Hematopoietic multipotent progenitor cell treated with erythropoietin and hydrocortisone succinate and interleukin-3 and kit ligand, for 15 days (in vitro differentiated cells): ENCODE results near the gene LAMA2.

Experiments used
- DNase-seq: peaks from one replicate; pipeline ENCODE4 v3.0.0-alpha.2; 2015; ENCODE audit warnings: low spot score

LAMA2 gene

DNA sequence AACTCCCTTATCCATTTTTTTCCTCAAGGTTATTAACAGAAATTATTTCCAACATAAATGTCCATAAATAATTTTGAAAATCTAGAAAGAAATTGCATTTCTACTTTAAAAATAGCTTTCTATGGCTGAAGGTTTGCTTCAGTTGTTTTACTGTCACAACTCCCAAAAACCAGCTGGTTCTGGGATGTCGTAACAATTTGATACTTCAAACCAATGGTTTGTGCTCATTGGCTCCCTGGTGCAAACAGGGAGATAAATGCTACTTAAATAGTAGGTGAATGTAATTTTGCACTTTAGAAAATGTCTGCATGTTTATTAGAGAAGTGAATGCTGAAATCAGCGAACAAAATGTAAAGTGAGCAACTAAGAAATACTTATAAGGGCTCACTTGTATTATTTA, 31.1 kb downstream of the LAMA2 start:
- no peak for DNase-seq

DNA sequence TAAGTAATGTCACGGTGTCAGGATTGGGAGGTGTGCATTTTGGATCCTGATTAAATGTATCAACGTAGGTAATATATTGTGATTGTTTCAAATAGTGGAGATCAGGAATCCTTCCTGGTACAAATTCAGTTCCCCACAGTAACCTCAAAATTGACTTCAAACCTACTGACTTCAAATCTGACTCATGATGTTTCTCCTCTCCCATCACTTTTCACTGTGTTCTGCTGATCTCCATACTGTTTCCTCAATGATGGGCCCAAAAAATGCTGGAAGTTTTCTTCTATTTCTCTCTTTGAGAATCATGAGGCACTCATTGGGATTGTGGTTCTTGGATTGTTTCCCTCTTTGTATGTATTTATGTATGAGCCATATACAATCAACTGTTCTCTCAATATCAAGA, 35.9 kb downstream of the LAMA2 start:
- DNase-seq, result no peak

DNA sequence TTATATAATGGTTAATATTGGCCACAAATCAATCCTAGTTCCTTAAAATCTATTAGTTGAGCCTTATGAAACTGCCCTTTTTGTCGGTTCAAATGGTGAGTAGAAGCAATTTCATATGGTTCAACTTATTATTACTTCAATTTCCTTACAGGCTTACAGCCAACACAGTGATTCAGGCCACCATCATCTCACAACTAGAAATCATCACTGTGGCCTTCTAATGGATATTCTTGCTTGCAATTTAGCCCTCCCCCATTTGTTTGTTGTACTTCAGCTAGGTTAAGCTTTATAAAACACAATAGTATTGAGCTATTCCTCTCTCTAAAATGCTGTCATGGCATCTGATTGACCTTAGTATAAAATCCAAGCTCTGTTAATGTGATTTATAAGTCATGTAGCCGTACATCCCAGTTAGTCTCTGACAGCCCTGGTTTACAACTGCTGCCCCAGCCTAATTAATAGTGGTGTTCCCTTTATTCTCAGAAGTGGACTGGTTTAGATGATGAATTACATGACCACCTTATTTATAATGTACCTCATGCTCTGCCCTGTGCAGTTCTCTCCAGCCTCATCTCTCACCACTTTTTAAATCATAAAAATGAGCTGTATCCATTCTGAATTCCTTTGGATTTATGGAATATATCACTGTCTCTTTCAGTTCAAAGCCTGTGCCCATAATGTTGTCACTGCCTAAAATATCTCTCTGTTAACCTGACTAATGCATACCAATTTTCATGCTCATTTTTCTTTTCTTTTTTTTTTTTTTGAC, 36.7 kb downstream of the LAMA2 start:
- no peak for DNase-seq

DNA sequence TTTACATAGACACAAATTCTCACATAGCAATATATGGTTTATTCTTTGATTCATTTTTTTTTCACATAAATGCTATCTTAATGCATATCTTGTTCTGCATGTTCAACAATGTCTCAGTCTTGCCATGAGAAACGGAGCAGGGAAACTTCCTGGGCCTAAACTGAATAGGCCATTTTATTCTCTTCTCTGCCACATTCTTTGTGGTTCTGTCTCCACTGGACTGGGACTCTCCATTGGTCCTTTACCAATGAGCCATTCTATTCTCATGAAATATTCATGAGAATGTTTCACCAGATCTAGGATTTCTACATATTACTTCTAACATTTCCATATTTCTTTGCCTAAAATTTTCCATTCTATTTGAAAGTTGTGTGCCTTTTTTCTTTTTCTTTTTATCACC, 42.8 kb downstream of the LAMA2 start:
- no peak for DNase-seq

DNA sequence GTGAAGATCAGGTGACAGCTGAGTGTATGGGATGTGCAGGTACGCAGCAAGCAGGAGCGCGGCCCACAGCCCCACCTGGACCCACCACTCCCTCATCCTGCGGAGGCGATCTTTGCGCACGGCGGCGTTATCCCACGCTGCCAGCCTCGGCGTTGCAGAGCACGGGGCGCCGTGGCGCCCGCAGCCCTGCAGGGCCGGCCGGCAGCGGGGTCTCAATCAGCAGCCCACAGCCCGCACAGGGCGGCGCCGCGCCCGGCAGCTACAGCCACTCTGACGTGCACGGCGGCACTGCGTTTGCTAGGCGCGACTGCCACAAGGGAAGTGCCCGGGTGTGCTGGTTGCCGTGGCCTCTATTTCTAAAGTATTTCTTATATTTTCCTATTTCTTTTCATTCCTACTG, 46.9 kb downstream of the LAMA2 start:
- no peak for DNase-seq

DNA sequence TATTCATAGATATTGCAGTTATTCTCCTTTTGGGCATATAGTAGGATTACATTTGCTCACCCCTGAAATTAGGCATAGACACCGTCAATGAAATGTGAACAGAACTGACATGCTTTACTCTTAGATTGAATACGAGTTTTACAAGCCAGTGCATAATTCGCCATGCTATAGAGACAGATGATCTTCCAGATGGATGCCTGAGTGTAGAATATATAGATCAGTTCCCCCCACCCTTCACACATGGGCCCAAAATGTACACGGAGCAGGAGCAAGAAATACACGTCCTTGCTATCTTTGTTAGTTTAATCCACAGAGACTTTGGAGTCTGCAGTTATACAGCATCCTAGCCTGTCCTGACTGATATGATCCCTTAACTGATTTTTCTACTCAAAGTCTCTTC, 47.4 kb downstream of the LAMA2 start:
- no peak for DNase-seq

DNA sequence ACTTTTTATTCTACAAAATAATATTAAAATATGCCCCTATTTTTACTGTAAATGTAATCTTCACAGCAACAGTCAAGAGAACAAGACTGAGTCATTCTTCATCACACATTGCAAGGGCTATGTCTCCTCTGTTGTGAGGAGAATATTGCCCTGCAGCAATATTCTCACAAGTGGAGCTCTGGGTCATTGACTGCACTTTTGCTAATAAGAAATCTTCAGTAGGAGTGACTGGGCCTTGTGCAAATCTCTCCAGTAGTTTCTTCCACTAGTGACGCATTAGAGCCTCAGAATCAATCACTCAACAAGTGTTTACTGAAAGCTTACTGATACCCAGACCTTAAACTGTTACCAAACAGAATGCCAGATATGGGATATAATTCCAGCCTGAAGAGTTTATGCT, 49.1 kb downstream of the LAMA2 start:
- no peak for DNase-seq

DNA sequence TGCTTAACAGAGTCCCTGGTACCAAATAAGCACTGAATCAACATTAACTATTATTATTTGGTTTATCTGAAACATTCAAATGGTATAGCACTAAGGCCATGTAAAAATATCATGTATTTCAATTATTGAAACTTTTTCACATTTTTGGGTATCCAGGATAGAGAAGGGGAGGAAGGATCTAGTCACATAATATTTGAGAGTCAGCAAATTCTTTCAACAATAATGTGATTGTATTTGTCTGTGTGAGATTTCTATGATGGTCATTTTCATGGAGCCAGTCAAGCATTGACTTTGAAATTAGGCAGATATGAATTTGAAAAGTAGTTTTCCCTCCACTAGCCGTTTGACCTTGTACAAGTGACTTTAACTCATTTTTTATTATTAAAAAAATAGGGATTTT, 67.9 kb downstream of the LAMA2 start:
- no peak for DNase-seq

DNA sequence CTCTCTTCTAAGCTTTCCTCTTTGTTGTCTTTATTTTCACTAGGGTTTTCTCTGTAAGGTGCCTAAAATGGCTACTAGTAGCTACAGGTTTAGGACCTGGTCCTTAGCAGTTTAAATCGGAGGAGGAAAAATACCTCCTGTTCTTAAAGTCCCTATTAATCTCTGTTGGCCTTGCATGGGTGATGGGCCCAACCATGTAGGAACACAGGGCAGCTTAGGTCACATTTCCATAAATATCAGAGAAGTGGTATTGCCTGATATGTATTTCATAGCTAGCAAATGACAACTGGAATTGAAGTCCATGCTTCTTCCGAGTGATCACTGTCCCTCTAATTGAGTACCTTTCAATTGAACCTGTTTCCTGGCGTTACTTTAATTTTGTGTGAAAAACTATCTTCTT, 70.0 kb downstream of the LAMA2 start:
- DNase-seq, result no peak

DNA sequence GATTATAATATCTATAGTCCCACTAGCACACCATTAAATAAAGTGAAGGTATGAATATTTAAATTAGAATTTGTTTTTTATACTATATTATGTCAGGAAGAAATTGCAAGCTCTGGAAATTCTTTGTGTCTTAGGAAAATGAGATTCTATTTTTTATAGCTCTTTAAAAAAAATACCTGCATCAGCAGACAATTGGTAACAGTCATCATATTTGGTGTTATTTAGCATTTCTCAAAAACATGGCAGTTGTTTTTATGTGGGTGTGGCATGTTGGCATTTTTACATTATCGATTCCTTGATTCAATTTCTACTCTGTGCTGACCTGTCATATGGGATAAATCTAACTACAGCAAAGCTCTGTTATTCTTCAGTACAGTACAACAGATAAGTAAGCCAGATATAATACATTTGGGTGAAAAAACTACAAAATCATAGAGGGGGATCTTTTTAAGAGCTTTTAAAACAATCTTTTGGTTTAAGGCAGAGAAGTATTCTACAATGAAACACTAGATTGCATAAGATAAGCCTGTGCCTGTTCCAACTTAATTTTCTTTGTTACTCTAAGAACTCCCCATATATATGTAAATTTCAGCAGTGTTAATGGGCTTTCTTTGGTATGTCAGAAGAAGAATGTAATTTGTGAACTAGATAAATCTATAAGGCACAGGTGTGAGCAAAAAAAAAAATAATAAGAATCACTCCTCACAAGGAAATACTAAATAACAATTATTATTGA, 71.5 kb downstream of the LAMA2 start:
- no peak for DNase-seq

DNA sequence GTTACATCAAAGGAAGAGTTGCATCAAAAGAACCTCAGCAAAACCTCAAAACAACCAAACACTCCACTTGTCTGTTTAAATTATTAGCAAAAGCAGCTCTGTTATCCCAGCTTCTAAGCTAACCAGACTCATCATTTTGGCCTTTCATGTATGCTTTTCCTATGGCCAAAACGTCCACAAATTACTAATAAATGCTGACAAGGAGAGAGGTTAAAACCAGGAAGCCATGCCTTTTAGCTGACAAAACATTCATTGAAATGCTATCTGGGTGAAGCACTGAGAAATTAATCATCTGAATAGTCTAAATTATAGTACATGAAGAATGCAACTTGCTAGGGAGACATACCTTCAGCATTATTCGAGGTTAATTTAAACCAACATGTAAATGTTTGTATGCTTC, 80.6 kb downstream of the LAMA2 start:
- DNase-seq, result no peak

DNA sequence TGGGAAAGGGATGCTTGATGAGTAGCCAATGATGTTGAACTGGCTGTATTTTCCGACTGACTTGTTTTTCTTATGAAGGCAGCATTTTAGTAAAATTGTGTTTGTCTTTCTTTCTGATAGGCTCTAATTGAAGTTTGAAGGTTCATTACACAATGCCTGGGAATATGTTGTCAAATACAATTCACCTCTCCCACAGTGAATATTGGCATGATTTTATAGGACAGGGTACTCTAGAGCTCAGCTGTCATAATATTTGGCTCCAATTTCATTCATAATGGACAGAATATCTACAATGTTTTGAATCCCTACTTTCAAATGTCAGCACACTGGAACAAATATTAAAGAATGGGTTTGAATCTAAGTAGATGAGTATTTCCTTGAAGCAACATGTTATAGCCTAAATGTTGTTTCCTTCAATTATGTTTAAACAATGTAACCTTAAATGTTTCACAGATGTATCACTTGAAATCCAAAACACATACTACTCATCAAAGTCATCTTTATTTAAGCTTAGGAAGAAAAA, 81.4 kb downstream of the LAMA2 start:
- DNase-seq, result no peak

DNA sequence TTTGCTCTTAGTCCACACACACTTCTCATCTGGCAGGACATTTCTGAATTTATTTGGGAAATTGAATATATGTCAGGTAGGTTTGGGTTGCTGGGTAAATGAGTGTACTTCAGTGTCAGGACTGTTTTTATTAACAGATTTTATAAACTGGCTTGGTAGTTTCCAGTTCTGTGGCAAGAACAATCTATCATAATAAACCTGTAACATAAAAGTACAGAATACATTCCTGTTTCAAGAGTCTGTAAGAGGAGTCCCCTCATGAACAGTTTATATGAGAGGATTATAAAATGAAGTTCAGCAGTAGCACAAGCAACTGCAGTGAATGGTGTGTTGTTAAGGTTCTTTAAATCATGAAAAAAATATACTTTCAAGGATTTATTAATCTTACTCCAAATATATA, 81.8 kb downstream of the LAMA2 start:
- DNase-seq, result no peak

DNA sequence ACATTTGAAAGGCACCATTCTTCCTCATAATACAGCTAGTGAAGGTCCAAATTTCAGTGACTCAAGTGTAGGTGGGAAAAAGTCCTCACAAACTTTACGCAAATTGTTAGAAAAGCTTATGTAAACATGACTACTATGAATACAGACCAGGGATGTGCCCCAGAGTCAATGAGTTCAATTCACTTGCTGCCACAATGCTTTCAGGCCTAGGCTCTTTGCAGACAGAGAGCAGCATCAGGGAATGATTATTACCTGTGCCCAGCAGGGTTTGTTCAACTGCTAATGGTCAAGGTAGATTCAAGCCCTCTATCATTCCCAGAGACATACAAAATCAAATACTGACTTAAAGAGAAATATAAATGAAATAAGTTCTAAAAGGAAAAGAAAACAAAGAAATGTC, 84.0 kb downstream of the LAMA2 start:
- DNase-seq, result no peak

DNA sequence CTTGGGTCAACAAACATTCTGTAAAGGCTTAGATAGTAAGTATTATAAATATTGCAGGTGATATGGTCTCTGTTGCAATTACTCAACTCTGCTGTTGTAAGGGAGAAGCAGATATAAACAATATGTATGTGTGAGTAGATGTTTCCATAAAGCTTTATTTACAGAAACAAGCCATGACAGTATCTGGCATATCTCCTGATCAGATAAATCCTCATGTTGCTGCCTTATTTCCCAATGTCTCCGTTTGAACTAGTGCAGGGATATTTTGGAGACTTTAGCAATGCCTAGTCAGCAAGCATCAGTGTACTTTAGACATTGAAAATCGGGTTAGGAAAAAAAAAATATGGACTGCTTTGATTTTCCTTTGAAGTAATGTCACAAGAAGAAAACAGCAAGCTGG, 96.1 kb downstream of the LAMA2 start:
- DNase-seq, result no peak

DNA sequence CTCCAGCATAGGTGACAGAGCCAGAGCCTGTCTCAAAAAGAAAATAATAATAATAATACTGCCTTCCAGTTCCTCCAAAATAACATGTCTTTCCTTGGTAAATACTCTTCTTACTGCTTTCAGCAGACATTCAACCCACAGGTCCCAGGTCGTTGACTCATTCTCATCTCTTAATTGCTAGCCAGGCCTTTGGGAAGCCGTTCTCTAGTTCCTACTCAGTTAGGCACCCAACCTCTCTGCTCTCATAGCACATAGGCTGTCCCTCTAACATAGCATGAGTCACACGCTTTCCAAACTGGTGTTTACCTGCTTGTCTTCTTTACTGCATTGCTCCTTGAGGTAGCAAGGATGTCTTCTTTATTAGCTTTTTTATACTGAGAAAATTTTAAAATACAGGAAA, 98.8 kb downstream of the LAMA2 start:
- no peak for DNase-seq

DNA sequence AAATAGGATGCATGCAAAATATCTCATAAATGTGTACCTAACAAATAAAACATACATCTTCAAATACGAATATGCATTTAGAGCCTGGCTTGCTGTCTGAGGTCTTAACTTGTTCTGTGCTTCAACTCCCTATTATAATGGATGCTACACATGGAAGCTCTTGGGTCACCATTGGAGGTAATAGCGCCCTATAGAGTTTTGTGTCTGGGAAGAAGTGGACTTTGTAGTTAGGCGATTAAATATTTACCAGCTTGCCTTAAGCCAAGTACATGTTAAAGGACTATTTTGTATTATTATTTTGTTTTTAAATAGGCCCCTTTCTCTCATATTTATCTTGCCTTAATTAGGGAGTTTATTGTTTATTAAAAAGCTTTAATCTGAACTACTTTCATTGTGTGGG, 107.4 kb downstream of the LAMA2 start:
- DNase-seq, result no peak

DNA sequence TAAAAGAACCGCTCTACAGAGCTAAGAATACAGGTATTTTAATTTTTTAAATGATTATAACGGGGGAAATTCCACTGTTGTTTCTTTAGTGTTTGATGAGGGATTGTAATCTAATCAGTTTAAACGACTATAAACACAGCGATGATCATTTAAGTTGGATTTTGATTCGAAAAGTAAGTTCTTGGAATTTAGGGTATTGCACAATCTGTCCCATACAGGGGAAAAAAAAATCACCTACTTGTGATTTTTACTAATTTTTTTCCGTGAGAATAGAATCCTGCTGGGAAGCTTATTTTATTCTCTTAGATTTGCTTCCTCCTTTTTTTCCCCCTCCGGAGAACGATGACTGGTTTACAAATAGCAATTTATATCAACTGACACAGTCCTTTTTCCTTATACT, 108.0 kb downstream of the LAMA2 start:
- no peak for DNase-seq

DNA sequence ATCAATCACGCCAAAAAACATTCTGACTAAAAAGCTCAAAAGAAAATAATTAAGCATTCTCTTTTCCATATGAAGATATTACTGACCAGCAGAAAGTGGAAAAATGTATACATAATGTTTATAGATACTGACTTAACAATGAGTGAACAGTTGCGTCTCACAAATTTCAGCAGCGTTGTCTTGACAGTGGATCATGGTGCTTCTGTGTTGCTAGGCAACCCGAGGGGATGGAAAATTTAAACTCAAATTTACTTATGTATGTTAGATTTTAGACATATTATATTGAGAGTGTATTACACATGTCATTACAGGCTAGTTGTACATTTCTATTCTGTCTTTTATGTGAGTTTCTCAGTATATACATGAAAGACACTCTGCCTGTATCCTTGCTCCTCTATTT, 110.2 kb downstream of the LAMA2 start:
- DNase-seq, result no peak

DNA sequence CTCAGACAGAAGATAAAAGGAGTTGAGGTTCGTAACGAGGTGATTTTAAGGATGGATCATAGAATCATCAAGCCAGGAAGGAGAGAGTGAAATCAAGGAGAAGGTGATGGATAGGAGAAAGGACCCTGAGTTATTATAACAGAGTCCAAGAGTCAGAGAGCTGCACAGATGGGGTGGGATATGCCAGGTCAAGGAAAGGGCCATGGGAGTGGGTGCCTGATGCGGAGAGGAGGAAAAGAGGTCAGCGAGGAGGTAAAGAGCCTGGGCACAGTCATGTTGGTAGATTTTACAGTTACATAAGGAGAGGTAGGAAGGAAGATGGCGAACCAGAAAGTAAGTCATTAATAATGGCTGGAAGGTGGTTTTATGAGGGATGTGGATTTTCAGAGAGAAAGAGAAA, 114.9 kb downstream of the LAMA2 start:
- no peak for DNase-seq

DNA sequence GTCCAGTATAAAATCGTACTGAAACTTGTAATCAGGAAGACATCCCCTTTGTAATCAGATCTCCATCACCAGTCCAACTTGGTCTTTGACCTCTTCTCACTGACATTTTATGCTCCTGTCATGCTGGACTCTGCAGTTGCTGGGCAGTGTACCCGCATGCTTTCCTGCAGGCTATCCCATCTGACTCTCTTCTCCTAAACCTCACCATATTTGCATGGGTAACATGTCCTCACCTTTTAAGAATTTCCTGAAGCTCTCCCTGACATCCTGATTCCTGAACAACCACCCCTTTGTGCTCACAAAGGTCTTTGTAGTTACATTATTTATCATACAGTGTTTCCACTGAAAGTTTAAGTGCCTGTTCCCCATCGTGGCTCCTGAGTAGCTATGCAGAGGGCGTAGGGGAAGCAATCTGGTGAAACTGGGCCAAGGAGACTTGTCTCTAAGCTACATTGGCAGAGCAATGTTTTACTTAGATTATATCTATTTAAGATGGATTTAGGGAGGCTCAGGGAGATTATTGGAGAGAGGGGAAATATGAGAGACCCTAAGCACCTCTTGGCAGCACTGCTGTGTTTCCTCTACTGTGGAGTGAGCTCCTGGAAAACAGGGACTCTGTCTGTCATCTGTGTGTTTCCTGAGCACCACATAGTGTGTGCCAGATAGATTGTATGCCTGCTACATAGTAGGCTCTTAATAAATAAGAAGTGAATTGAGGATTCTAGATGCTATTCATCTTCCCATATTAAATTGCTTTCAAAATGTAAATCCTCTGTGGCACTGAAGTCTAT, 124.0 kb downstream of the LAMA2 start:
- DNase-seq, result no peak

DNA sequence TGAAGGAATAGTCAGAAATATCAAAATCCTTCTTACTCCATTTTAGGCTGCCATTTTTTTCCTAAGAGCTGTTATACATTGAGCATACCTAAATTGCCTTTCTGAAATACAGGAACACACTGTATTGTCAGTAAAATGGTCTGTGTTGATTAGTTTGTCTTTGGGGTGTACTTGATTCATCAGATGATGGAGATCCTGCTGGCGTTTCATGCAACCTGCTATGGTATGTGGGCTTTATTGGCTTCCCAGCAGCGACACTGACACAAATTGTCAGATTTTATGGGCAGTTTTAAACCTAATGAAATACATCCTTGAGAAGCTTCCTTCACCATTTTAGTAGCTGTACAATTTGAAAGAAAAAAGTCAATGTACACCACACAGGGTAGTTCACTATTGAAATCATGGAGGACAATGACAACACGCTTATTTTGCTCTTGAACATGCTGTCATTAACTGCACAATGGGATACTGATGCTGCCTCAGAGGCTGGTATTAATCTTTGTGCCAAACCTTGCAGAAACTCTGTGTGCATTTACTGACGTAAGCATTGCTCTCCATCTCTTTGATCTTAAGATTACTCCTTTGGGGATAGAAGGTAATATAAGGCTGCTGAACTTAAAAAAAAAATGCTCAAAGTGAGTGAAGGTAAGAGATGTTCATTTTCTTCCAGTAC, 124.9 kb downstream of the LAMA2 start:
- no peak for DNase-seq
